ENCODE results near the gene PRLH.

DNA sequence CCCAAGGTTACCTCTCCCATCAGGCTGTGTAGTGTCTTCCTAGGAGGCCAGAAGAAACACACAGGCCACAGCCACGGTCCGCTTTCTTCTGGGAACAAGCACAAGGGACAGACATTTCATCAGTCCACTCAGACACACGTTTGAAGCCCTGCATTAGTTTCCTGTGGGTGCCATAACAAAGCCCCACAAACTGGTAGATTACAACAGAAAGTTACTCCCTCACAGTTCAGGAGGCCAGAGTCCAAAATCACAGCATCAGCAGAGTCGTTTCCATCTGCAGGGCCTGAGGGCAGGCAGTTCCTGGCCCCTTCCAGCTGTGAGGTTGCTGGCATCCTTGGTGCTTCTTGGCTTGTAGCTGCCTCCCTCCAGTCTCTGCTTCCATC is 8.8 kb upstream of the PRLH start:
- TF ChIP-seq POLR2A (IDR thresholded peaks at IDR 0.05; ENCODE audit: low read length) (no peak), GATA1 (IDR thresholded peaks at IDR 0.05; ENCODE audit: low read depth, low read length) (no peak)

All from erythroblast (primary cell).